GM19240 (cell line): ENCODE measurements around the gene ANKS1A.

Source experiments
- DNase-seq: peaks from one replicate; pipeline ENCODE4 v3.0.0; 2011; ENCODE audit warnings: low spot score; ENCODE audit not compliant: insufficient read length

Gene ANKS1A

DNA sequence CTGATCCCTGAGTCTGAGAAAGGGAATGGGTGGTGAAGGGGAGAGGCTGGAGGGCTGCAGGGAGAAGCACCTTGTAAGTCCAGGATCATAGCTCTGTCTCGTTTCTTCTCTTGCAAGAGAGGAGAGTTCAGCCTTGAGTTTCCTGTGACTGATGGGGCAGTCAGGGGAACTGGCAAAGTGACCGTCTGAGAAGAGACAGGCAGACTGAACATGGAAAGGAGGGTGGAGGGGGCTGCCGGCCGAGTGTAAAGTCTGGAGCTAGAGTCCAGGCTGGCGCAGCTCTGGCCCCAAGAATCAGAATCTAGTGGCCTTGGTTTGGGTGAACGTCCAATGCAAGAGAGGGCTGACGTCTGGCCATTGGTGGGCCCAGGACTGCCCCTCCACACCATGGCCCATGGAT is 179.6 kb downstream of the ANKS1A start:
- no peak for DNase-seq

DNA sequence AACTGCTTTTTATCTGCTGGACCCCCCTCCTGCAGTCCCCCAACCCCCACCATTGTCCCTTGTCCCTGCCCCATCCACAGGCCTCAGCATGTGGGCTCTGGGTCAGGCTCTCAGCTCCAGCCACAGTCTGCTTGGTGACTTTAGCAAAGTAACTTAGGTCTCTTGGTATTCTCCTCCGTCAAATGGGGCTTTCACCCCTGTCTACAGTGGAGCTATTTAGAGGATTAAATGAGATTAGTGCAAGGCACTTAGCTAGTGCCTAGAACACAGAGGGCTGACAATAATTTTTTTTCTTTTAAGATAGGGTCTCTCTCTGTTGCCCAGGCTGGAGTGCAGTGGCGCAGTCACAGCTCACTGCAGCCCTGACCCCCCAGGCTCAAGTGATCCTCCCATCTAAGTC is 180.2 kb downstream of the ANKS1A start:
- no peak for DNase-seq

DNA sequence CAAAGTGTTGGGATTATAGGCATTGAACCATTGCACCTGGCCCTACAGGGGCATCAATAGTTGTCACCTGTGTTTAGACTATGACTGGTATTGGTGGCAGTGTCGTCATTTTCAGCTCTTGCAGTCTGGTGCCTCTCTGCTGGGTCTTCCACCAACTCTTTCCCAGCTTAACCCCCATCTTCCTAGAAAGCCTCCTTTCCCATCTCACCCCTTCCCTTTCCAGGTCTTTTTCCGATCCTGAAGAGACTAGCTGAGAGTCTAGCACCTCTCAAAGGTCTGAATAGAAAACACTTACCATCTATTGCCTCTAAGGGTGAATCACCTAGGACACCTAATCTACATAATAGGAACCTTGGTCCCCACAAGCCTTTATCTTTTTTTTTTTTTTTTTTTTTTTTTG is 181.1 kb downstream of the ANKS1A start:
- DNase-seq, result no peak

DNA sequence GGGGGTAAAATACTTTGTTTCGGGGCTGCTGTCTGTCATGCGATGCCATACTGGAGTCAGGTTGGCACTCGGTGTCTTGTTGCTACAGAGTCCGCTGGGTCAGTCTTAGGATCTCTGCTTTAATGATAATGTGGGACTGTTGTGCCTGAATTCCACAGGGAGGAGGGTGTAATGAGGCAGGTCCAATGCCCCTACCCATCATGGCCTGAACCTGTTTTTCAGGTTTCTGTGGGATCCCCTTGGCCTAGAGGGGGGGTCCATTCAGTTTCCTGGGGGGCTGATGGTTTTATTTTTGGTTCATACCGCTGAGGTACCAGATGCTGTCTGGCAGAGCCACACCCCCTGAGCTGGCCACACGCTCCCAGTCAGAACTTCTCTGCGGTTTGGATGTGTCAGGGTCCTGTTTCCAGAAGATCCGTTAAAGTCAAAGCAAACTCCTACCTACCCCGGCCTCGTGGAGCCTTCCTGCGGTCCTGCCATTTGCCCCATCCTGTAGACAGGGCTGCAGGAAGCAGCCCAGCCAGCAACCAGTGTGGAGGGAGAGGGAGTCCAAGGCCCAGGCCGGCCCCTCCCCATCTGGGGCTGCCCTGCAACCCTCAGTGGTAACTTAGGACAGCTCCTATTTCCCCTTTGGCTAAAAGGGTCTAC is 182.4 kb downstream of the ANKS1A start:
- DNase-seq, result no peak

DNA sequence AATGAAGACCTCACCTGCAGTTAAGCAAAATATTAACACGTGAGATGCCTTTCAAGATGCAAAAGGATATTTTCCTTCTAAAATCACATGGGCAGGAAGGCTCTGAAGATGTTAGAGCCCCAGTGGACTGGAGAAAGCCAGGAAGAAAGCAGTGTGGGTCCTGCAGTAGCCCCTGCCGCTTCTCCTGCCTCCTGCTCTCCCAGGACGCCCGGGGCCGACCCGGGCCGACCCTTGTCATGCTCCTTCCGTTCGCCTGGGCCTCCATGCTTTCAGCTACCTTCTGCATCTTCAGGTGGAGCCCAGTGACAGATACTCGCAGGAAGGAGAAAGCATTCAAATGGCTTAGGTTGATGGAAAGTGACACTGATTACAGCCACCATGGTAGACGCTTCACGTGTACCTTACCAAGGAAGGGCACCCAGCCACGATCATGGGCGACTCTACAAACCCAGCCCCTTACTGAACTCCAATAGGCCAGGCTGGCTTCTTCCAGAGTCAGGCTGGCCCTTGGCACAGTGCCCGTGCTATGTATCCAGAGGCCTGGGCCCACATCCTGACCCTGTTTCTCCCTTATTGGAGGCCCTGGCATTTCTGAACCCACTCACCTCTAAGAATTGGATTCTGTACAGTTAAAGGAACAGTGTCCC is 183.1 kb downstream of the ANKS1A start:
- no peak for DNase-seq

DNA sequence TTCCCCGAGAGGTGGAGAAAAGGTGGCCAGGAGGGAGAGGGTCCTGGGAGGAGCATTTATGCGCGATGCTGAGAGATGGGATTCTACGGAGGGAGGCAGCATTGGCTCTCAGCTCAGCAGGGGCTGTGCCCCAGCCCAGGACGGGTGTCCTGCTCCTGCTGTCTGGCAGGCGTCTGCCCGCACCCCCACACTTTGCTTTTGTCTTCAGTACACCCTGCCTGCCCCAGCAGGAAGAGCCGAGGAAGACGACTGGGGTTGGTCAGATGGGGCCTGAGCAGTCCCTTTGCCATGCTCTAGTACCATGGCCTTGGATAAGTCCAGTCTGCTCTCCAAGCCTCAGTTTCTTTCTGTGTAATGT is 183.6 kb downstream of the ANKS1A start:
- no peak for DNase-seq

DNA sequence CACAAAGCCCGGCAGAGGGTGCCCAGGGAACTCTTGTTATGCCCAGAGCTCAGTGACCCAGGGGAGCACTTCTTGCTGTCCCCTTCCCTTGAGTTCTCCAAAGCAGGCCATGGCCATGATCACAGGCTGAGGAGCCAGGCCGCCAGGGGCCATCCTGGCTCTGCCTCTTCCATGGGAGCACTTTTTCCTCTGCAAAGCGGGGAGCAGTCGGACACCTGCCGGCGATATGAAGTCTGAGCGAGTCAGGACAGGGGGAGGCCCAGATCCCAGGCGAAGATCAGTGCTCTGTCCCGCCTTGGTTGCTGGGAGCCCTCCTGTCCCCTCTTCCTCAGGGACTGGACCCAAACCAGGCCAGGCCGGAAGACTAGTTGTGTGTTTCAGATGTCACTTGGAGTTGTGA is 184.2 kb downstream of the ANKS1A start:
- no peak for DNase-seq

DNA sequence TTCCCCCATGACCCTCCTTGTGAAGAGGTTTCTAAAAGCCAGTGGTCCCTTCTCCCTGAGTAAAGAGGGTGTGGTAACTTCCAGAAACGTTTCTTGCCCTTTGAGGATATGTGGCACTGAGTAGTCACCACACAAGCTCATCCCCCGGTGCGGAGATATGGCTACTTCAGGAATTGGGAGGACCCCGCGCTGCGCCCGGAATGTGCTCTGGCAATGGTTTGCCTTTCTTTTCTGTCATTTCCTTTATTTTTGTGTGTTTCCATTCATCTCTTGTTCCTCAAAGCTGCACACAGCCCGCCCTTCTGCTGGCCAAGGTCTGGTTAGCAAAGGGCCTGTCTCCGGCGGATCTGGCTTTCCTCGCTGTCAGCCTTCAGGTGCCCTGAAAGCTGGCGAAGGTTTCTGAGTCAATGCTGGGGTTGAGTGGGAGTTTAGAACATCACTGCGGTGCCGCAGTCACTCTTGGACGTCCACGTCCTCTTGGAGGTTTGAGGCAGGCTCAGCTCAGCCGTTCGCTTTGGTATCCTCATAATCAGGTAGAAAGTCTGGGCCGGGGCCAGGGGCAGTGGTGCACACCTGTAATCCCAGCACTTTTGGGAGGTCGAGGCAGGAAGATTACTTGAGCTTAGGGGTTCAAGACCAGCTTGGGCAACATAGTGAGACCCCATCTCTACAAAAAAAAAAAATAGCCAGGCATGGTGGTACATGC is 184.9 kb downstream of the ANKS1A start:
- no peak for DNase-seq

DNA sequence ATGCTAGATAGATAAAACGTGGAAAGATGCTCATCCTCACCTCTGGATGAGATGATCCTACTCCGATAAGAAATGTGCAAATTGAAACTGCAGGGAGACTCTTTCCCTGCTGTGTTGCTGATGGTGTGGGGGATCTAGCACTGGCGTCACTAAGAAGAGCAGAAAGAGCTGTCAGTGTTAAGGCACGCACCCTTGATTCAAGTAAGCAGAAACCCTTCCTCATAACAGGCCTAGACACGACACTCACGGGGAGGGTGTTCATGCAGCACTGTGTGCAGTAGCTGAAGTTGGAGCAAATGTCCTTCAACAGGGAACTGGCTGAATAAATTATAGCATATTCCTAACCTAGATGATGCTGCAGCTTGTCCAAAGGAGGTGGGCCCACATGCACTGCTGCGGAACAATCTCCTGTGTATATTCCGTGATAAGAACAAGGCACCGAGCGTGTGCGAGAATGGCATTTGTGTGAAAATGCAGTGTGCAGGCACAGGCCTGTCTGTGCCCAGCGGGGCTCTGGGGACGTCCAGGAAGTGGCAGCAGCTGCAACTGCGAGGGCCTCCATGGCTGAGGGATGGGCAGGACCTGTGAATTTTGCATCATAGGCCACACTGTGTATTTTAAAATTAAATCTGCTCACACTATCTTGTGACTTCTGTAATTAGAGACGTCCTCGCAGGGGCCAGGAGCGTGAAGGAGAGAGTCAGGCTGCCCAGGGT is 188.1 kb downstream of the ANKS1A start:
- no peak for DNase-seq

DNA sequence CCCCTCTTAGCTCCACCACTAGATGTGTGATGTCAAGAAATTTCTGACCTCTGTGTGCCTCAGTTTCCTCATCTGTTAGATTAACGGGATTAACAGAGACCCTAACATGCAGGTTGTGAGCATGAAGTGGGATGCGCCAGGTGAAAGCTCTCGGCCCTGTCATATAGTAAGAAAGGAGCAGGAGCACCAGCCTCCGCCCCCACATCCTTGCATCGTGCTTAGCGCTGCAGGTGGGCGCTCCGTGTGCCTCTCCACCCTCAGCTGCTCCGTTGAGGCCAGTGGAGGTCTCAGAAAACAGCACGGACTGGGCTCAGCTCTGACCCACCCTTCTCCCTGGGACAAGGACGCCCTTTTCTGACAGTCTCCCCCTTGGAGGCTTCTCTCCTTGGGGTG is 188.7 kb downstream of the ANKS1A start:
- no peak for DNase-seq

DNA sequence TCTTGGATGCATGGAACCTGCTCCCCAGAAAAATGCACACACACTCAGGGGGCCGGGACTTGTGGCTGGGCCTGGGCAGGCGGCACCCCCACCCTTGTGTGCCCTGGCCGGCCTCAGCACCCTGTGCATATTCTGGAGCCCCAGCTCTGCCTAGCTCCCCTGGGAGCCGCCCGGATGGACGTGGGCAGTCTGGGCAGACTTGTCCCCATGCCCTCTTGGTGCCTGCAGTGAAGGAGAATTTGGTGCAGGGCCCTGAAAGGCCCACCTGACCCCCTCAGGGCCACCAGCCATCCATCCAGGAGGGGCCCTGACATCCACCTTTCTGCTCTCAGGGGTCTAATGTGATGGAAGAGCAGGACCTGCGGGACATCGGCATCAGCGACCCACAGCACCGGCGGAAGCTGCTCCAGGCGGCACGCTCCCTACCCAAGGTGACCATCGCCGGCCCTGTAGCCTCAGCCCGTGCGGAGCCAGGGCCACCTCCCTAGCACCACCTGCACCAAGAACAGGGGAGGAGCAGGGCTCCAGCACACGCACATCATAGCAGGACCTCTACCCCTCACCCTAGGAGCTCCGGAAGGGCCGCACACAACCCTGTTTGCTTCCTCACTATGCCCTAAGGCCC is 189.3 kb downstream of the ANKS1A start:
- DNase-seq, result no peak

DNA sequence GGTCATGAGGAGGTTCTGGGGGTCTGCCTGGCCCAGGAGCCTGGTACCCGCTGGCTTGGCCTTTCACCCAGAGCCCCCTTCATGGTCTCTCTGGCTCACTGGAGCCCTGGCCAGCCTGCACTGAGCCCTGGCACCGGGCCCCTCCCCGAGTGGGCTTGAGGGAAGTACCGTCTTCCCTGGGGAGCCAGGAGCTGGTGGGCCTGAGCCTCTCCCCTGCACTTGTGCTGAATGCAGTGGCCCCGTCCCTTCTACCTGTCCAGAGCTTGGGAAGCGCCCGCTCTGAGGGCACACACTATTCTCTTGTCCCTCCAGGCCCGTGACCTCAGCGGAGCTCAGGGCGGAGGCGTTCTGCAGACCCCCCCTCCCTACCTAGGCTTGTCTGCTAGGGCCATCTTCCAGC is 189.8 kb downstream of the ANKS1A start:
- DNase-seq, result no peak

DNA sequence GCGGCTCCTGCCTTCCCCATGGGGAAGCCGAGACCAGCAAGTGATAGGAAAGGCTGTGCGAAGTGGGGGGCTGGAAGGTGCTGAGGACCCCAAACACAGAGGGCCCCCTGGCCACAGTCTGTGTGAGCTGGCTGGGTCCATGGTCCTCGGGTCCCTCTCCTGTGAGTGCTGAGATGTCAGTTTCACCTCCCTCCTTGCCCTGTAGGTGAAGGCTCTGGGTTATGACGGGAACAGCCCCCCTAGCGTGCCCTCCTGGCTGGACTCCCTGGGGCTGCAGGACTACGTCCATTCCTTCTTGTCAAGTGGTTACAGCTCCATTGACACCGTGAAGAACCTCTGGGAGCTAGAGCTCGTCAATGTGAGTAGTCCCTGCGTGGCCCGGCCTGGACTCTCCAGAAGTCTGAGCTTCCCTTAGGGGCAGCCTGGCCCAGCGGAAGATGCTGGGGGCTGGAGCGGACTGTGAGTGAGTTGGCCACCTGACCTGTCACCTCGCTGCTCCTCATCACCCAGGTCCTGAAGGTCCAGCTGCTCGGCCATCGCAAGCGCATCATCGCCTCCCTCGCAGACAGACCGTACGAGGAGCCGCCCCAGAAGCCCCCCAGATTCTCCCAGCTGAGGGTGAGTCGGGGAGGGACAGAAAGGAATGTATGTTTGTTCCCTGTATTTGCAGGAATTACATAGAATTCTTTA is 190.4 kb downstream of the ANKS1A start:
- DNase-seq, result no peak

DNA sequence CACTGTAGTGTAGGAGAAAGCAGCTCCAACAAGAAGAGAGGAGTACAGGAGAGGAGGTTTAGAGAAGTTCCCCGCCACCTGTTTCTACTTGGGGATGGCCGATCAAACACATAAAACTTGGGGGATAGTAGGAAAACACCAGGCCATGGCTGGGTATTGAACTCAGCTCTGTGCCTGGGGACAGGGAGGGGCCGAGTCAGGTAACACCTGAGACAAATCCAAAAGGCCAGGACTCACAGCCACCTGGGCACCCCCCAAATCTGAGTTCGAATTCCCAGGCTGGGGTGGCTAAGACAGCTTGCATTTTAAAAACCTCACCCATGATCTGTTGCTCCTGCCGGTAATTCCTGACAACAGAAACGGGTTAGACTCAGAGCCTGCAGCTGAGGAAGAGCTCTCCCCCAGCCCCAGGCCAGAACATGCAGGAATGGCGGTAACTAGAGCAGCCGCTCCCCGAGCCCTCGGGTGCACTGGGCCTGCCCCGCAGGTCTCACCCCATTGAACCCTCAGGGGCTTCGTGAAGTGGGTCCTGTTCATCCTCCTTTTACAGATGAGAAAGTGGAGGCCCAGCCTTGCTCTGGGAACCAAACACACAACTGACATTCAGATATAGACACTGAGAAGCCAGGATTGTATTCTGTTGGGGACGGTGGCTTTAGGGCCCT is 191.1 kb downstream of the ANKS1A start:
- DNase-seq, result no peak

DNA sequence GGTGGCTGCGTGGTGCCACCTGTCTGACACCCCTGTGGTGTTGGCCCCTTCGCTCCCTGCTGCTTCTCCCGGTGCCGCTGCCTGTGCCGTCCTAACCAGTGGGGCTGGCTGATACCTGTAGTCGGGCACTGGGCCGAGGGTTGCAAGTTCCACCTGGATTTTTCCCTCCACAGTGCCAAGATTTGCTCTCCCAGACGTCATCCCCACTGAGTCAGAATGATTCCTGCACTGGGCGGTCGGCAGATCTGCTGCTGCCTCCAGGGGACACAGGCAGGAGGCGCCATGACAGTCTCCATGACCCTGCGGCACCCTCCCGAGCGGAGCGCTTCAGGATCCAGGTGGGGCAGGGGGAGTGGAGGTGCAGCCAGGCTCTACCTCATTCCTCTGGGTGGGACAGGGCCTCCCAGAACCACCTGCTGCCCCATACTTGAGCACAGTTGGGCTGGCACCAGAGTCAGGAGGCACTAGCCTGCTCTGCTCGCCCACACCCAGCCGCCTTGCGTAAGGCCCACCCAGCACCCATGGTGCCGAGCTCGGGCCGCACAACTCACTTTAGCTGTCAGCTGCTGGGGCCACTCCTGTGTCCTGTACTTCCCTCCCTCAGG is 191.9 kb downstream of the ANKS1A start:
- DNase-seq, result no peak

DNA sequence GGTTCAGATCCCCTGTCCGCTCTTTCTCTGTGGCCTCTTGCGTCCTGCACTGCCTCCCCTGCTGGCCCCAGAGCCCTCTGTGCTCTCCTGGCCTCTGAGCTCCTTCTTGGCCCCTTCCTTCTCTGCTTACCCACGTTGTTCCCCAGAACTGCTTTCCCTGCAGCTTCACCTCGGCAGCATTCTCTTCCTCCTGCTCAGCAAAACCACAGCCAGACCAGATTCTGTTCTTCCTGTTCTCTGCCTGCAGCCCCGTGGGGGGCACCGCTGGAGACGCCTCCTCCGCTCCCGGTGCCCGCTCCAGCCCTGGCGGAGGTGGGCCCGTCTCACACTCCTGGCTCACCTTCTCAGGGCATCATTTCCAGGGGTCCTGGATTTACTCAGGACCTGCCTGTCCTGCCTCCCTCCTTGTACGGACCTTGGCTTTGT is 192.4 kb downstream of the ANKS1A start:
- DNase-seq, result no peak

DNA sequence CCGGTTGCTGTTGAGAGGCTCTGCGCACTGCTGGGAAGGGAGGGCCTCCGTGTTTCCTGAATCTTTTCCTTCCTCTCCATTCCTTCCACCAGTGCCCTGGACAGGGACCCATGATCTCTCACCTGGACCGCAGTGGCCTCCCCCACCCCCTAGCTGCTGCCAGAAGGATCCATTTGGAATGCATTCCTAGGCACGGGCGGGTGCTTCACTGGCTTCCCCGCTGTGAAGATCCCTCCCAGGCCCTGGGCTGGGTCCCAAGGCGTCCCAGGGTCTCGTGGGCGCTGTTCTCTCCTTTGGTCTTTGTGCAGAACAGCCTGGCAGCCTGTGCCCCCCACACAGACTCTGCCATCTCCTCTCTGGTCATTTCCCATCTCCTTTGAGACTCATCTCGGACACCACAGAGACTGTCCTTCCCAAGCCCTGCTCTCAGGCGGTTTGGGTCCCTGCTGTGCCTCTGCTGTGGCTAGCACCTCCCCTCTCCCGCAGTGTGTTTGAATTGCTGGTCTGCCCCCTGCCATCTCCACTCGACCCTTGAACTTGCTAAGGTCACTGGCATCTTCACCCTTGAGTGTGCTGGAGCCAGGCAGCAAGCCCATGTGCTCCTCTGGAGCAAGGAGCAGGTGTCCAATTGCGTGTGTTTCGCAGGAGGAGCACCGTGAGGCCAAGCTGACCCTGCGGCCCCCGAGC is 193.1 kb downstream of the ANKS1A start:
- DNase-seq, result no peak

DNA sequence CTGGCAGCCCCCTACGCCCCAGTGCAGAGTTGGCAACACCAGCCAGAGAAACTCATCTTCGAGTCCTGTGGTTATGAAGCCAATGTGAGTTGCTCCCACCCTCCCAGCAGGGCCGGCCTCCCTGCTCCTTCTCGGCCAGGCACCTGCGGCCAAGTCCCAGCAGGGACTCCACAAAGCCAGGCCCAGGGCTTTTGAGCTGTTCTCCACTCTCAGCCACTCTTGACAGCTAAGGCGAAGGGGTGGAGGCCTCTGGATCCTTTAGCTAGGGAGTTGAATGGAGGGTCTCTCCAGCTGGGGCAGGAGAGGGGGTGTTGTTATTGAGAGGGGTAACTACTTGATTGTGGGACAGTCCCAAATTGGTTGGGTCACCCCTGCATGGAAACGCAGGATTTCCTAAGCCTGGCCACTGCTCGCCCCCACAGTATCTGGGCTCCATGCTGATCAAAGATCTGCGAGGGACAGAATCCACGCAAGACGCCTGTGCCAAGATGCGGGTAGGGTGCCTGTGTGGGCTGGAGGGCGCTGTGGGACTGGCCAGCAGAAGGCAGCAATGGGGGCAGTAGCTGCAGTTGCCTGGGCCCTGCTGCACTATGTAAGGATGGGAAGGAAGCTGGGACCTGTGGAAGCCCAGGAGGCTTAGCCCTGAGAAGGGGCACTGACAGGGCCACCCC is 193.8 kb downstream of the ANKS1A start:
- DNase-seq, result no peak

DNA sequence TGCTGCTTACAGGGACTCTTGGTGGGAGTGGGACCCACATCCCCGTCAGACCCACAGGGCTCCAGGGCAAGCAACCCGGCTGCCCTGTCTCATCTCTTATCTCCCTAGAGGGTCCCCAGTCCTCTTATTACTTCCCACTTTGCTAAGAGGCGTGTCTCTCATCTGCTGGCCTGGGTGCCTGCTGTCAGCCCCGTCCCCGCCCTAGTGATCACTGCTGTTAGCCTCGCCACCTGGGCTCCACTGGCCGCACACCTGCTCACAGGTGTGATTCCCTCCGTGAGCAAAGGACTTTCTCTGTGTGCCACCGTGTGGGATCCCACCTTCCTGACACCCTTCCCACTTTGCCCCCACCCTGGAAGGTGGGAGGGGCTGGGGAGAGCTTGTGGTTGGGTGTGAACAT is 194.5 kb downstream of the ANKS1A start:
- no peak for DNase-seq
